HFFc6 (cell line): ENCODE results near the gene MYBPC1. TPM values are rescaled to one million over a fixed set of nuclear protein-coding genes. Genes with fewer than 3 reads are reported as not detected.
"Not testable (repeated sequence)": the region's sequence is repeated elsewhere in the genome, so short reads cannot be mapped to it uniquely, and the experiment has no call there.

Experiments
- DNase-seq: peaks from one replicate; pipeline ENCODE4 v3.0.0-alpha.2; 2018
- H3K27ac Mint-ChIP-seq: 2 replicates; pipeline ENCODE4 v1.8.0; 2020; ENCODE audit warnings: mild to moderate bottlenecking, mixed read lengths
- H3K27me3 Mint-ChIP-seq: 2 replicates; pipeline ENCODE4 v1.8.0; 2021; ENCODE audit warnings: mild to moderate bottlenecking, moderate library complexity, mixed read lengths; ENCODE audit not compliant: insufficient read depth
- H3K36me3 Mint-ChIP-seq: 2 replicates; pipeline ENCODE4 v1.8.0; 2021; ENCODE audit warnings: low read depth, mixed read lengths
- H3K4me1 Mint-ChIP-seq: 2 replicates; pipeline ENCODE4 v1.8.0; 2020; ENCODE audit warnings: low read depth, mixed read lengths
- H3K4me3 Mint-ChIP-seq: 2 replicates; pipeline ENCODE4 v1.8.0; 2020; ENCODE audit warnings: mild to moderate bottlenecking, moderate library complexity, mixed read lengths
- H3K9me3 Mint-ChIP-seq: 2 replicates; pipeline ENCODE4 v1.8.0; 2020; ENCODE audit warnings: mild to moderate bottlenecking, mixed read lengths
- total RNA-seq, 6 experiments: library from RNA; stranded (reverse); fragmentation: NEBNext Ultra II Directional; extraction: Animal tissue kit (Norgen Biotek cat#: 25700); gene quantifications; 2 replicates in 1 of 6; 3 replicates in 5 of 6; pipeline ENCODE4 v1.2.3, GENCODE V29; 2021
- TF ChIP-seq, protein P1 (sequence below): fragments of 200-600 bp; sonication (generic); IDR thresholded peaks from 2 replicates; pipeline ENCODE4 v1.5.0; 2021; ENCODE audit warnings: antibody characterized with exemption, mild to moderate bottlenecking

Gene MYBPC1
- total RNA-seq, 6 experiments from 2014 or later = not detected

DNA sequence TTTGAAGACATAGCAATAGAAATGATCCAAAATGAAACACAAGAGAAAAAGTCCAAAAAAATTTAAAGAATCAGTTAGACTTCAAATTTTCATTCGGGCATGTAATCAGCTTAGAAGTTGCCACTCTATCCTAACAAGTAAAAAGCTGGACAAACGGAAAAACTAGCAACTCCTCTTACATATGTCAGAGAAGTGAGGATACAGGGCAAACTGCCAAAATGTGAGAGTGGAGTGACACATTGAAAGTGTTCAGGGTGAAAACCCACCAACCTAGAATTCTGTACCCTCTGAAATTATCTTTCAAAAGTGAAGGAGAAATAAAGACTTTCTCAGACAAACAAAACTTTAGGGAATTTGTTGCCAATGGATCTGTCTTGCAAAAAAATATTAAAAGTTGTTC is 60.6 kb downstream of the MYBPC1 start:
- TF ChIP-seq, protein P1, sequence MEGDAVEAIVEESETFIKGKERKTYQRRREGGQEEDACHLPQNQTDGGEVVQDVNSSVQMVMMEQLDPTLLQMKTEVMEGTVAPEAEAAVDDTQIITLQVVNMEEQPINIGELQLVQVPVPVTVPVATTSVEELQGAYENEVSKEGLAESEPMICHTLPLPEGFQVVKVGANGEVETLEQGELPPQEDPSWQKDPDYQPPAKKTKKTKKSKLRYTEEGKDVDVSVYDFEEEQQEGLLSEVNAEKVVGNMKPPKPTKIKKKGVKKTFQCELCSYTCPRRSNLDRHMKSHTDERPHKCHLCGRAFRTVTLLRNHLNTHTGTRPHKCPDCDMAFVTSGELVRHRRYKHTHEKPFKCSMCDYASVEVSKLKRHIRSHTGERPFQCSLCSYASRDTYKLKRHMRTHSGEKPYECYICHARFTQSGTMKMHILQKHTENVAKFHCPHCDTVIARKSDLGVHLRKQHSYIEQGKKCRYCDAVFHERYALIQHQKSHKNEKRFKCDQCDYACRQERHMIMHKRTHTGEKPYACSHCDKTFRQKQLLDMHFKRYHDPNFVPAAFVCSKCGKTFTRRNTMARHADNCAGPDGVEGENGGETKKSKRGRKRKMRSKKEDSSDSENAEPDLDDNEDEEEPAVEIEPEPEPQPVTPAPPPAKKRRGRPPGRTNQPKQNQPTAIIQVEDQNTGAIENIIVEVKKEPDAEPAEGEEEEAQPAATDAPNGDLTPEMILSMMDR = no peak
- Mint-ChIP-seq H3K4me1 (no peaks in the 10 kb centered on the region), H3K27me3 (peaks cover 1% of the 10 kb centered on the region), H3K36me3 (no peaks in the 10 kb centered on the region), H3K4me3 (no peak overlapping the region), H3K9me3 (no peaks in the 10 kb centered on the region), H3K27ac (no peak overlapping the region)
- DNase-seq = no peak

DNA sequence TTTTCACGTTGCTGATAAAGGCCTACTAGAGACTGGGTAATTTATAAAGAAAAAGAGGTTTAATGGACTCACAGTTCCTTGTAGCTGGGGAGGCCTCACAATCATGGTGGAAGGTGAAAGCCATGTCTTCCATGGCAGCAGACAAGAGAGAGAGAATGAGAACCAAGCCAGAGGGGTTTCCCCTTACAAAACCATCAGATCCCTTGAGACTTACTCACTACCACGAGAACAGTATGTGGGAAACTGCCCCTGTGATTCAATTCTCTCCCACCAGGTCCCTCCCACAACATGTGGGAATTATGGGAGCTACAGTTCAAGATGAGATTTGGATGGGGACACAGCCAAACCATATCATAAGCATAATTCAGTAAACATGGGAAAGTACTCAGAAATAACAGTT is 65.9 kb downstream of the MYBPC1 start:
- not testable (repeated sequence) for H3K36me3 Mint-ChIP-seq, H3K4me1 Mint-ChIP-seq, DNase-seq, H3K27ac Mint-ChIP-seq, H3K27me3 Mint-ChIP-seq, H3K9me3 Mint-ChIP-seq, H3K4me3 Mint-ChIP-seq

DNA sequence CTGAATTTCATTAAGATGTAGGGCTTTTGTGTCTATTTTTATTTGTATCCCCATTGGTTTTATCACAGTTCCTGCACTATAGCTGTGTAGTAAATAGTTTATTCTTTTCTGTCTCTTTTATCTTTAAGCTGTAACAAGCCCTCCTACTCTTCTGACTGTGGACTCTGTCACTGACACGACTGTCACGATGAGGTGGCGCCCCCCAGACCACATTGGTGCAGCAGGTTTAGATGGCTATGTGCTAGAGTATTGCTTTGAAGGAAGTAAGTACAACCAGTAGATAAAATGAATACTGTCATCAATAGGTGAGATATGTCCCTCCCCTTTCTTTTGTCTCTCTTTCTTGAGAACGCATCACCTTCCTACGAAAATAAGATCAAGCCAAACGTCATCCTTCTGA is 68.5 kb downstream of the MYBPC1 start:
- DNase-seq = no peak
- Mint-ChIP-seq H3K27me3 (peaks cover 9% of the 10 kb centered on the region; the same call in 1 of the 2 replicates), H3K4me1 (peaks cover 5% of the 10 kb centered on the region; the same call in 1 of the 2 replicates), H3K4me3 (no peak overlapping the region), H3K36me3 (no peaks in the 10 kb centered on the region), H3K27ac (no peak overlapping the region), H3K9me3 (no peaks in the 10 kb centered on the region)
- TF ChIP-seq, protein P1 = no peak

DNA sequence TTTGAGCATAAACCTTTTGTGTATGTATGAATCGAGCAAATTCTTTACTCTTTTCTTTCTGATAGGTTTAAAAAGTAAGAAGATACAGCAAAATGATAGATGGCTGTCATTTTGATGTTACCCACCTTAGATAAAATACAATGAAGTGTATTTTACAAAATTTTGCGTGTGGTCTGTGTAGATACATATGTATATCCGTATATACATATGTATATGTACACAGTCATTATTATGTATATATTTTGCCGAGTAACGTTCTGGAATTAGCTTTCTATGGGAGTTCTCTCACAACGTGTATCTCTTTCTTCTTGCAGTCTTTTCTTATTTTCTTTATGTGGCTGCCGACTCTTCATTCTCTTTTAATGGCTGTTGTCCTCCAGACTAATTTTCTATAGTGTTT is 70.2 kb downstream of the MYBPC1 start:
- TF ChIP-seq, protein P1 = no peak
- no peak overlapping the region for H3K4me3 Mint-ChIP-seq
- peaks cover 5% of the 10 kb centered on the region; the same call in 1 of the 2 replicates for H3K4me1 Mint-ChIP-seq
- no peaks in the 10 kb centered on the region for H3K36me3 Mint-ChIP-seq
- no peak overlapping the region for H3K27ac Mint-ChIP-seq
- no peak for DNase-seq
- H3K27me3 Mint-ChIP-seq = peaks cover 9% of the 10 kb centered on the region; the same call in 1 of the 2 replicates
- no peaks in the 10 kb centered on the region for H3K9me3 Mint-ChIP-seq

DNA sequence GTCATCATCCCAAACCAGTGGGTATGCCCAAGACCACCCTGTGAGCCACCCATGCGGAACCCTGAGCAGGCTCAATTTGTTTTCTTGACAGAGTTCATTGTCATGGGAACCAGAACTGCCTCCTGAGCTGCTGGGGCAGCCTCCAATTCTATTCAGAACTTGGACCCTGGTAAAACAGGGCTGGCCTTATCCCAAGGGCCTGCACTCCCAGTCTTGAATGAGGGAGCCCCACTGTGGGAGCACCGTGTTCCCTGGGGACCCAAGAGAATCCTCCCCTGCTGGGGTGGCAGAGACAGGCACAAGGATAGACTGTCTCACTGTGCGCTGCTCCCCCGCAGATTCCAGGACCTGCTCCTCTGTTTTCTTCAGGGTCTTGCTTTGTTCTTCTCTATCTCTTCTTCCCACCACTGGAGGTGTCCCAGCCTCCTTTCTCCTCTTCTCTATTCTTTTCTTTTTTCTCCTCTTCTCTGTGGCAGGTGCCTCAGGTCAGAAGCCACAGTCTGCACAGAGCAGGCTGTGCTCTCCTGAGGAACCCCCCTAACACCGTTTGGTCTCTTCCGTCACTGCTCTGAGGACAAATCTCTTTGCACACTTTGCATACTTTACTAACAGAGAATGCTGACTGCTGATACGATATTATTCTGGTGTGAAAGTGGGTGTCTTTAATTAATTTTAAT is 71.4 kb downstream of the MYBPC1 start:
- Mint-ChIP-seq H3K9me3 (no peaks in the 10 kb centered on the region), H3K4me3 (no peak overlapping the region), H3K4me1 (peaks cover 5% of the 10 kb centered on the region; the same call in 1 of the 2 replicates), H3K27ac (no peak overlapping the region), H3K36me3 (no peaks in the 10 kb centered on the region), H3K27me3 (peaks cover 7% of the 10 kb centered on the region; the same call in 1 of the 2 replicates)
- TF ChIP-seq, protein P1 = no peak
- DNase-seq = no peak

DNA sequence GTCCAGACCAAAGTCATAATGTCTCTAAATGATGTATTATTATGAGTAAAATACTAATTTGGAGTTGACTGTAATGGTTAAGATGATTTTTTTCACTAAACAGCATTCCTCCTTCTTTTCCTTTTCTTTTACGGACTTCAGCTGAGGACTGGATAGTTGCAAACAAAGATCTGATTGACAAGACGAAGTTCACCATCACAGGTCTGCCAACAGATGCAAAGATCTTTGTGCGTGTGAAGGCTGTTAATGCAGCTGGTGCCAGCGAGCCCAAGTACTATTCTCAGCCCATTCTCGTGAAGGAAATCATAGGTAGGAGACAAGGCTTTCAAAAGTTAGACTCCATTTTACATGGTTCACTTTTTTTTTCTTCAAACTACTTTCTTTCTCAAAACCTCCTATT is 72.8 kb downstream of the MYBPC1 start:
- no peak for DNase-seq
- H3K27me3 Mint-ChIP-seq = peaks cover 7% of the 10 kb centered on the region; the same call in 1 of the 2 replicates
- H3K9me3 Mint-ChIP-seq = no peaks in the 10 kb centered on the region
- no peaks in the 10 kb centered on the region for H3K36me3 Mint-ChIP-seq
- H3K27ac Mint-ChIP-seq = no peak overlapping the region
- H3K4me3 Mint-ChIP-seq = no peak overlapping the region
- peaks cover 5% of the 10 kb centered on the region; the same call in 1 of the 2 replicates for H3K4me1 Mint-ChIP-seq
- TF ChIP-seq, protein P1 = no peak
